Measurements from ENCODE around the gene RFX2. TPM values are rescaled to one million over a fixed set of nuclear protein-coding genes. Genes with fewer than 3 reads are reported as not detected.
A peak's percentile ranks its signal among the peaks of the same experiment; 100 is the strongest.

RFX2 gene
- total and polyA plus RNA-seq, 9 of the 15 experiments (the other 6 are each of a cell fraction or from before 2014, with no cell fraction given) = 3.6 to 18.7 (median 8.7) TPM

DNA sequence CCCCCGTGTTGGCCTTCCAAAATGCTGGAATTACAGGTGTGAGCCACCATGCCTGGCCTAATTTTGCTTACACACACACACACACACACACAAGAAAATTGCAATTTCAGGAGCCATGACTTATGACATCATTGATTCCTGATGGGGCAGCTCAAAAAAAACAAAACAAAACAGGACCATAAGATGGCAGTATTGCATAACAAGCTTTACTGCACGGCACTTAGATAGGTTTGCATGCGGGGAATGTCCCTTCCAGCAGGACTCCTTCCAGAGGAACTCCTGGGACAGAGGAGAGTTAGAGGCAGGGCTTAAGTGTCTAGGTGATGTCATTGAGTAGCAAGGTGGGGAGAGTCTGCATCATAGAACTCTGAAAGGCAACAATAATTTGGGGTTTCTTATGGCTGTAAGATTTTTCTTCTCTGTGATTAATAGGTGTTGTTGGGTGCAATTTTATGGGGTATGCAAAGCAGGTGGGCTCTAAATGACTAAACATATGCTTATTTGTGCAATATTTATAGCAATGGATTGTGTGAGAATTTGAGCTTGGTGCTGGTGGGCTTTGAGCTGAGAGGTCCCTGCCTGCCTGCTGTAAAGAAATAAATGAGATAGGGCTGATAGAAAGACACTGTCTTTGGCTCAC, 16.2 kb upstream of the RFX2 start (continued):
- TF ChIP-seq, protein P1, sequence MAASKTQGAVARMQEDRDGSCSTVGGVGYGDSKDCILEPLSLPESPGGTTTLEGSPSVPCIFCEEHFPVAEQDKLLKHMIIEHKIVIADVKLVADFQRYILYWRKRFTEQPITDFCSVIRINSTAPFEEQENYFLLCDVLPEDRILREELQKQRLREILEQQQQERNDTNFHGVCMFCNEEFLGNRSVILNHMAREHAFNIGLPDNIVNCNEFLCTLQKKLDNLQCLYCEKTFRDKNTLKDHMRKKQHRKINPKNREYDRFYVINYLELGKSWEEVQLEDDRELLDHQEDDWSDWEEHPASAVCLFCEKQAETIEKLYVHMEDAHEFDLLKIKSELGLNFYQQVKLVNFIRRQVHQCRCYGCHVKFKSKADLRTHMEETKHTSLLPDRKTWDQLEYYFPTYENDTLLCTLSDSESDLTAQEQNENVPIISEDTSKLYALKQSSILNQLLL (CRISPR knock-in tag; IDR thresholded peaks at IDR 0.05; ENCODE audit: borderline replicate concordance) = no peak
- TF ChIP-seq TCF3 (CRISPR knock-in tag; IDR thresholded peaks at IDR 0.05) (no peak), PPARD (CRISPR knock-in tag; IDR thresholded peaks at IDR 0.05) (no peak), NFYB (IDR thresholded peaks at IDR 0.05; ENCODE audit: extremely low read depth, insufficient read length) (no peak), POLR3A (IDR thresholded peaks at IDR 0.05; ENCODE audit: borderline replicate concordance, extremely low read depth, insufficient read depth, insufficient read length) (no peak), PURB (CRISPR knock-in tag; IDR thresholded peaks at IDR 0.05; ENCODE audit: low read depth) (no peak), CHD2 (IDR thresholded peaks at IDR 0.05; ENCODE audit: low read depth, low read length) (no peak), JUND (IDR thresholded peaks at IDR 0.05; ENCODE audit: borderline replicate concordance, low read depth, low read length) (peak; percentile 83), JUND (tag; IDR thresholded peaks at IDR 0.05; ENCODE audit: borderline replicate concordance, low read depth, low read length) (peak; percentile 84), TSC22D4 (tag; IDR thresholded peaks at IDR 0.05) (no peak), KHSRP (IDR thresholded peaks at IDR 0.05) (no peak), FOSL1 (tag; conservative IDR thresholded peaks at IDR 0.05) (no peak), ZNF551 (CRISPR knock-in tag; IDR thresholded peaks at IDR 0.05) (no peak), NFIX (CRISPR knock-in tag; IDR thresholded peaks at IDR 0.05; ENCODE audit: low read depth) (no peak), HIVEP1 (CRISPR knock-in tag; IDR thresholded peaks at IDR 0.05) (no peak), NCOR1 (IDR thresholded peaks at IDR 0.05) (no peak), NCOA1 (IDR thresholded peaks at IDR 0.05; ENCODE audit: low read depth) (no peak), TAF9B (IDR thresholded peaks at IDR 0.05; ENCODE audit: partially characterized antibody) (no peak), SMAD2 (IDR thresholded peaks at IDR 0.05; ENCODE audit: low read depth, low read length) (no peak), L3MBTL2 (IDR thresholded peaks at IDR 0.05) (no peak)
- TF ChIP-seq, protein P2, sequence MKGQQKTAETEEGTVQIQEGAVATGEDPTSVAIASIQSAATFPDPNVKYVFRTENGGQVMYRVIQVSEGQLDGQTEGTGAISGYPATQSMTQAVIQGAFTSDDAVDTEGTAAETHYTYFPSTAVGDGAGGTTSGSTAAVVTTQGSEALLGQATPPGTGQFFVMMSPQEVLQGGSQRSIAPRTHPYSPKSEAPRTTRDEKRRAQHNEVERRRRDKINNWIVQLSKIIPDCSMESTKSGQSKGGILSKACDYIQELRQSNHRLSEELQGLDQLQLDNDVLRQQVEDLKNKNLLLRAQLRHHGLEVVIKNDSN (CRISPR knock-in tag; IDR thresholded peaks at IDR 0.05) = no peak
- TF ChIP-seq, protein P3, sequence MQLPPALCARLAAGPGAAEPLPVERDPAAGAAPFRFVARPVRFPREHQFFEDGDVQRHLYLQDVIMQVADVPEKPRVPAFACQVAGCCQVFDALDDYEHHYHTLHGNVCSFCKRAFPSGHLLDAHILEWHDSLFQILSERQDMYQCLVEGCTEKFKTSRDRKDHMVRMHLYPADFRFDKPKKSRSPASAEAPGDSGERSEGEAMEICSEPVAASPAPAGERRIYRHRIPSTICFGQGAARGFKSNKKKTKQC (CRISPR knock-in tag; IDR thresholded peaks at IDR 0.05) = no peak
- TF ChIP-seq, protein P4, sequence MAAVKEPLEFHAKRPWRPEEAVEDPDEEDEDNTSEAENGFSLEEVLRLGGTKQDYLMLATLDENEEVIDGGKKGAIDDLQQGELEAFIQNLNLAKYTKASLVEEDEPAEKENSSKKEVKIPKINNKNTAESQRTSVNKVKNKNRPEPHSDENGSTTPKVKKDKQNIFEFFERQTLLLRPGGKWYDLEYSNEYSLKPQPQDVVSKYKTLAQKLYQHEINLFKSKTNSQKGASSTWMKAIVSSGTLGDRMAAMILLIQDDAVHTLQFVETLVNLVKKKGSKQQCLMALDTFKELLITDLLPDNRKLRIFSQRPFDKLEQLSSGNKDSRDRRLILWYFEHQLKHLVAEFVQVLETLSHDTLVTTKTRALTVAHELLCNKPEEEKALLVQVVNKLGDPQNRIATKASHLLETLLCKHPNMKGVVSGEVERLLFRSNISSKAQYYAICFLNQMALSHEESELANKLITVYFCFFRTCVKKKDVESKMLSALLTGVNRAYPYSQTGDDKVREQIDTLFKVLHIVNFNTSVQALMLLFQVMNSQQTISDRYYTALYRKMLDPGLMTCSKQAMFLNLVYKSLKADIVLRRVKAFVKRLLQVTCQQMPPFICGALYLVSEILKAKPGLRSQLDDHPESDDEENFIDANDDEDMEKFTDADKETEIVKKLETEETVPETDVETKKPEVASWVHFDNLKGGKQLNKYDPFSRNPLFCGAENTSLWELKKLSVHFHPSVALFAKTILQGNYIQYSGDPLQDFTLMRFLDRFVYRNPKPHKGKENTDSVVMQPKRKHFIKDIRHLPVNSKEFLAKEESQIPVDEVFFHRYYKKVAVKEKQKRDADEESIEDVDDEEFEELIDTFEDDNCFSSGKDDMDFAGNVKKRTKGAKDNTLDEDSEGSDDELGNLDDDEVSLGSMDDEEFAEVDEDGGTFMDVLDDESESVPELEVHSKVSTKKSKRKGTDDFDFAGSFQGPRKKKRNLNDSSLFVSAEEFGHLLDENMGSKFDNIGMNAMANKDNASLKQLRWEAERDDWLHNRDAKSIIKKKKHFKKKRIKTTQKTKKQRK (IDR thresholded peaks at IDR 0.05; ENCODE audit: borderline replicate concordance, low read depth, low read length) = no peak
